HG02678 (cell line): ENCODE results near the gene SP110.
"Not testable (repeated sequence)": the region's sequence is repeated elsewhere in the genome, so short reads cannot be mapped to it uniquely, and the experiment has no call there.

ENCODE experiments used
- ATAC-seq: cut with Tn5 transposase; IDR thresholded peaks from one replicate; pipeline ENCODE4 v1.9.1; 2021; ENCODE audit warnings: mild to moderate bottlenecking, moderate library complexity; ENCODE audit not compliant: unreplicated experiment

SP110 gene

GRCh38 chr2:230129343-230129742 is 90.4 kb downstream of the SP110 start:
- ATAC-seq = no peak

GRCh38 chr2:230128623-230129342 is 91.0 kb downstream of the SP110 start:
- ATAC-seq = no peak

GRCh38 chr2:230127195-230127594 is 92.6 kb downstream of the SP110 start:
- no peak for ATAC-seq

GRCh38 chr2:230124757-230125431 is 94.9 kb downstream of the SP110 start:
- no peak for ATAC-seq

GRCh38 chr2:230124235-230124634 is 95.5 kb downstream of the SP110 start:
- ATAC-seq = no peak

GRCh38 chr2:230120376-230120775 is 99.4 kb downstream of the SP110 start:
- ATAC-seq = not testable (repeated sequence)

- not testable (repeated sequence) for ATAC-seq
Observed at GRCh38 chr2:230119827-230120226, 100.0 kb downstream of the SP110 start.
